Measurements from ENCODE around the gene MCM9.

DNA sequence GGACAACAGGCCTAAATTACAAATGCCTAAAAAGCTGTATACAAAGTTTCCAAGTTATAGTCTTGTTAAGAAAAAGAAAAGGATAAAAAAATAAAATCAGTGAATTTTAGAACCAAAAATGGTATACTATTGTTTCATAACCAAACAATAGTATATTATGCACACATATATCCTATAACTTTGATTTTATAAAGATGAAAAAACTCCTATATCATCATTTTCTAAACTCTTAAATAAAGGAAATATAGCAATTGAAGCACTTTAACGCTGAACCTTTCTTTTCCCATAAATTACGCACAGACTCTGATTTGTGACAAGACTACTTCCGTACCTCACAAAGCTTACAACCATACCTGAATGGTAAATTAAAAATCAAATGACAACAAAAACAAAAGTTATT lies 35.9 kb upstream of the MCM9 start:
- TF ChIP-seq POLR2A (IDR thresholded peaks at IDR 0.05; ENCODE audit: low read length) (no peak), MAX (IDR thresholded peaks at IDR 0.05) (no peak)
- TF ChIP-seq, protein P1, sequence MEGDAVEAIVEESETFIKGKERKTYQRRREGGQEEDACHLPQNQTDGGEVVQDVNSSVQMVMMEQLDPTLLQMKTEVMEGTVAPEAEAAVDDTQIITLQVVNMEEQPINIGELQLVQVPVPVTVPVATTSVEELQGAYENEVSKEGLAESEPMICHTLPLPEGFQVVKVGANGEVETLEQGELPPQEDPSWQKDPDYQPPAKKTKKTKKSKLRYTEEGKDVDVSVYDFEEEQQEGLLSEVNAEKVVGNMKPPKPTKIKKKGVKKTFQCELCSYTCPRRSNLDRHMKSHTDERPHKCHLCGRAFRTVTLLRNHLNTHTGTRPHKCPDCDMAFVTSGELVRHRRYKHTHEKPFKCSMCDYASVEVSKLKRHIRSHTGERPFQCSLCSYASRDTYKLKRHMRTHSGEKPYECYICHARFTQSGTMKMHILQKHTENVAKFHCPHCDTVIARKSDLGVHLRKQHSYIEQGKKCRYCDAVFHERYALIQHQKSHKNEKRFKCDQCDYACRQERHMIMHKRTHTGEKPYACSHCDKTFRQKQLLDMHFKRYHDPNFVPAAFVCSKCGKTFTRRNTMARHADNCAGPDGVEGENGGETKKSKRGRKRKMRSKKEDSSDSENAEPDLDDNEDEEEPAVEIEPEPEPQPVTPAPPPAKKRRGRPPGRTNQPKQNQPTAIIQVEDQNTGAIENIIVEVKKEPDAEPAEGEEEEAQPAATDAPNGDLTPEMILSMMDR (IDR thresholded peaks at IDR 0.05): no peak

All from A549 (cell line).